GM23248 (cell line): ENCODE data around the gene ZNF580.

Experiments
- EZH2 ChIP-seq: fragments of 200-600 bp; sonication (generic); IDR thresholded peaks from 2 replicates; pipeline ENCODE4 v1.6.1; 2018; ENCODE audit warnings: antibody characterized with exemption, mild to moderate bottlenecking; ENCODE audit not compliant: insufficient read depth, poor library complexity, severe bottlenecking
- EZH2phosphoT487 ChIP-seq: fragments of 200-600 bp; sonication (generic); IDR thresholded peaks from 2 replicates; pipeline ENCODE4 v1.6.1; 2018; ENCODE audit warnings: antibody characterized with exemption, moderate library complexity, mild to moderate bottlenecking, low read depth; ENCODE audit not compliant: insufficient read depth

- no peak for TF ChIP-seq EZH2phosphoT487
- TF ChIP-seq EZH2, result no peak
Observed at GRCh38 chr19:55617426-55617825, 23.4 kb upstream of the ZNF580 start.
